Neural progenitor cell (in vitro differentiated cells): ENCODE data around the gene PRDM16. TPM values are rescaled to one million over a fixed set of nuclear protein-coding genes. Genes with fewer than 3 reads are reported as not detected.

ENCODE experiments used
- DNase-seq: peaks from one replicate; pipeline ENCODE4 v3.0.0-alpha.2; 2016; ENCODE audit warnings: low spot score
- H2AFZ ChIP-seq: fragments of 200-600 bp; sonication (generic); replicated peaks from 2 replicates; pipeline ENCODE4 v1.6.1; 2016; ENCODE audit warnings: antibody characterized with exemption
- H3F3A ChIP-seq: fragments of 200-600 bp; sonication (generic); 2 replicates; pipeline ENCODE4 v1.6.1; 2016; ENCODE audit warnings: antibody characterized with exemption, low read depth
- H3K27ac ChIP-seq: fragments of 200-600 bp; sonication (generic); 2 replicates; pipeline ENCODE4 v1.5.1; 2016; ENCODE audit warnings: mild to moderate bottlenecking
- H3K27me3 ChIP-seq: fragments of 200-600 bp; sonication (generic); 2 replicates; pipeline ENCODE4 v1.6.1; 2016; ENCODE audit warnings: mild to moderate bottlenecking, moderate library complexity
- H3K36me3 ChIP-seq: fragments of 200-600 bp; sonication (generic); 2 replicates; pipeline ENCODE4 v1.5.1; 2016
- H3K4me1 ChIP-seq: fragments of 200-600 bp; sonication (generic); 2 replicates; pipeline ENCODE4 v1.6.1; 2016; ENCODE audit warnings: mixed run types
- H3K4me2 ChIP-seq: fragments of 200-600 bp; sonication (generic); 2 replicates; pipeline ENCODE4 v1.6.1; 2016
- H3K4me3 ChIP-seq: fragments of 200-600 bp; sonication (generic); 2 replicates; pipeline ENCODE4 v1.5.1; 2016
- H3K79me2 ChIP-seq: fragments of 200-600 bp; sonication (generic); 2 replicates; pipeline ENCODE4 v1.6.1; 2016; ENCODE audit warnings: low read depth
- H3K9ac ChIP-seq: fragments of 200-600 bp; sonication (generic); 2 replicates; pipeline ENCODE4 v1.6.1; 2016
- H3K9me3 ChIP-seq: fragments of 200-600 bp; sonication (generic); 2 replicates; pipeline ENCODE4 v1.5.1; 2016; ENCODE audit warnings: low read depth
- H4K20me1 ChIP-seq: fragments of 200-600 bp; sonication (generic); 2 replicates; pipeline ENCODE4 v1.6.1; 2016; ENCODE audit warnings: low read depth
- H3K27ac Mint-ChIP-seq: 3 replicates; pipeline ENCODE4 v1.8.0; 2021; ENCODE audit warnings: mixed read lengths
- H3K27me3 Mint-ChIP-seq: 2 replicates; pipeline ENCODE4 v1.8.0; 2022; ENCODE audit warnings: low read depth, mild to moderate bottlenecking, inconsistent platforms, moderate library complexity, mixed read lengths; ENCODE audit not compliant: insufficient read depth
- H3K36me3 Mint-ChIP-seq: 3 replicates; pipeline ENCODE4 v1.8.0; 2021; ENCODE audit warnings: mixed read lengths
- H3K4me1 Mint-ChIP-seq: 3 replicates; pipeline ENCODE4 v1.8.0; 2021; ENCODE audit warnings: mixed read lengths
- H3K4me3 Mint-ChIP-seq: 3 replicates; pipeline ENCODE4 v1.8.0; 2021; ENCODE audit warnings: mild to moderate bottlenecking, moderate library complexity, mixed read lengths
- H3K9me3 Mint-ChIP-seq: 3 replicates; pipeline ENCODE4 v1.8.0; 2020; ENCODE audit warnings: mixed read lengths
- CTCF ChIP-seq: fragments of 200-600 bp; sonication (generic); IDR thresholded peaks from 2 replicates; pipeline ENCODE4 v1.5.1; 2017; ENCODE audit warnings: antibody characterized with exemption, mild to moderate bottlenecking
- EZH2 ChIP-seq: fragments of 200-600 bp; sonication (generic); IDR thresholded peaks from 2 replicates; pipeline ENCODE4 v1.6.1; 2017; ENCODE audit warnings: antibody characterized with exemption, mild to moderate bottlenecking, moderate library complexity
- EZH2phosphoT487 ChIP-seq: fragments of 200-600 bp; sonication (generic); IDR thresholded peaks from 2 replicates; pipeline ENCODE4 v1.6.1; 2017; ENCODE audit warnings: antibody characterized with exemption
- total RNA-seq: library from RNA; depleted of rRNA; stranded (reverse); fragments of >200 nt; gene quantifications from 2 replicates; pipeline ENCODE4 v1.2.3, GENCODE V29; 2015; ENCODE audit warnings: low replicate concordance

PRDM16 gene
- total RNA-seq, 1 donor from 2014 or later = 1.9 TPM

GRCh38 chr1:3140437-3140836 lies 71.4 kb downstream of the PRDM16 start:
- no peaks in the 10 kb centered on the region for H3K27me3 ChIP-seq
- peak overlapping the region; percentile 24 for H3K4me3 Mint-ChIP-seq
- peaks cover 8% of the 10 kb centered on the region for H3K27me3 Mint-ChIP-seq
- H3F3A ChIP-seq = no peaks in the 10 kb centered on the region
- H3K4me2 ChIP-seq = no peak overlapping the region
- H3K9me3 ChIP-seq = no peaks in the 10 kb centered on the region
- peaks cover 25% of the 10 kb centered on the region for H3K4me1 ChIP-seq
- DNase-seq = no peak
- no peaks in the 10 kb centered on the region for H3K79me2 ChIP-seq
- H3K4me3 ChIP-seq = no peak overlapping the region
- no peak overlapping the region for H3K27ac ChIP-seq
- no peaks in the 10 kb centered on the region for H3K36me3 Mint-ChIP-seq
- no peak overlapping the region for H3K27ac Mint-ChIP-seq
- peaks cover 53% of the 10 kb centered on the region for H3K4me1 Mint-ChIP-seq
- no peak overlapping the region for H2AFZ ChIP-seq
- no peaks in the 10 kb centered on the region for H3K9me3 Mint-ChIP-seq
- no peak overlapping the region for H3K9ac ChIP-seq
- H3K36me3 ChIP-seq = no peaks in the 10 kb centered on the region
- no peak for TF ChIP-seq CTCF
- TF ChIP-seq EZH2phosphoT487 = no peak
- no peak for TF ChIP-seq EZH2
- no peaks in the 10 kb centered on the region for H4K20me1 ChIP-seq

GRCh38 chr1:3141129-3141528 lies 72.1 kb downstream of the PRDM16 start:
- no peaks in the 10 kb centered on the region for H3K36me3 Mint-ChIP-seq
- H3K27me3 ChIP-seq = no peaks in the 10 kb centered on the region
- TF ChIP-seq EZH2phosphoT487 = no peak
- H3K4me1 ChIP-seq = peaks cover 18% of the 10 kb centered on the region
- no peaks in the 10 kb centered on the region for H3F3A ChIP-seq
- no peak for DNase-seq
- no peaks in the 10 kb centered on the region for H3K9me3 ChIP-seq
- H3K27me3 Mint-ChIP-seq = peaks cover 8% of the 10 kb centered on the region
- peaks cover 53% of the 10 kb centered on the region for H3K4me1 Mint-ChIP-seq
- H3K4me3 Mint-ChIP-seq = no peak overlapping the region
- no peak overlapping the region for H3K4me3 ChIP-seq
- H3K9ac ChIP-seq = no peak overlapping the region
- no peak overlapping the region for H3K27ac ChIP-seq
- peak overlapping the region; percentile 48 for H3K27ac Mint-ChIP-seq
- H2AFZ ChIP-seq = no peak overlapping the region
- no peaks in the 10 kb centered on the region for H3K36me3 ChIP-seq
- no peaks in the 10 kb centered on the region for H3K79me2 ChIP-seq
- no peaks in the 10 kb centered on the region for H3K9me3 Mint-ChIP-seq
- H3K4me2 ChIP-seq = no peak overlapping the region
- no peaks in the 10 kb centered on the region for H4K20me1 ChIP-seq

- no peaks in the 10 kb centered on the region for H3K36me3 ChIP-seq
- no peaks in the 10 kb centered on the region for H3K79me2 ChIP-seq
- TF ChIP-seq EZH2phosphoT487 (no peak), EZH2 (no peak), CTCF (no peak)
- H3K4me2 ChIP-seq = no peak overlapping the region
- no peak overlapping the region for H3K9ac ChIP-seq
- no peak overlapping the region for H3K4me3 Mint-ChIP-seq
- H3K9me3 ChIP-seq = no peaks in the 10 kb centered on the region
- no peaks in the 10 kb centered on the region for H4K20me1 ChIP-seq
- no peaks in the 10 kb centered on the region for H3K27me3 ChIP-seq
- no peak for DNase-seq
- H3F3A ChIP-seq = no peaks in the 10 kb centered on the region
- H3K27ac Mint-ChIP-seq = peak overlapping the region; percentile 37
- no peak overlapping the region for H2AFZ ChIP-seq
- H3K27ac ChIP-seq = no peak overlapping the region
- no peaks in the 10 kb centered on the region for H3K9me3 Mint-ChIP-seq
- peaks cover 11% of the 10 kb centered on the region for H3K4me1 ChIP-seq
- H3K4me1 Mint-ChIP-seq = peaks cover 54% of the 10 kb centered on the region
- H3K27me3 Mint-ChIP-seq = peaks cover 14% of the 10 kb centered on the region
- H3K36me3 Mint-ChIP-seq = no peaks in the 10 kb centered on the region
- H3K4me3 ChIP-seq = no peak overlapping the region
These were observed 72.8 kb downstream of the PRDM16 start for GRCh38 chr1:3141836-3142235.

GRCh38 chr1:3142236-3142635 lies 73.2 kb downstream of the PRDM16 start:
- no peaks in the 10 kb centered on the region for H3F3A ChIP-seq
- no peaks in the 10 kb centered on the region for H3K27me3 ChIP-seq
- Mint-ChIP-seq H3K27ac (peak overlapping the region; percentile 37), H3K27me3 (peaks cover 17% of the 10 kb centered on the region), H3K4me3 (no peak overlapping the region), H3K36me3 (no peaks in the 10 kb centered on the region), H3K9me3 (no peaks in the 10 kb centered on the region), H3K4me1 (peaks cover 53% of the 10 kb centered on the region)
- H4K20me1 ChIP-seq = no peaks in the 10 kb centered on the region
- H3K36me3 ChIP-seq = no peaks in the 10 kb centered on the region
- no peak overlapping the region for H3K4me3 ChIP-seq
- H3K27ac ChIP-seq = no peak overlapping the region
- TF ChIP-seq EZH2 (no peak), CTCF (no peak), EZH2phosphoT487 (no peak)
- no peak overlapping the region for H2AFZ ChIP-seq
- peaks cover 7% of the 10 kb centered on the region for H3K4me1 ChIP-seq
- no peaks in the 10 kb centered on the region for H3K79me2 ChIP-seq
- H3K9me3 ChIP-seq = no peaks in the 10 kb centered on the region
- no peak for DNase-seq
- no peak overlapping the region for H3K4me2 ChIP-seq
- no peak overlapping the region for H3K9ac ChIP-seq
